SIG-M5 treated with dmso at 0.1 percent for 504 hours (cell line): Measurements from ENCODE around the gene CTSZ.
"Not testable (repeated sequence)": the region's sequence is repeated elsewhere in the genome, so short reads cannot be mapped to it uniquely, and the experiment has no call there.

Experiments
- DNase-seq: peaks from one replicate; lab custom pipeline; 2025; ENCODE audit not compliant: unreplicated experiment; lab: John Stamatoyannopoulos, UW

Gene CTSZ

DNA sequence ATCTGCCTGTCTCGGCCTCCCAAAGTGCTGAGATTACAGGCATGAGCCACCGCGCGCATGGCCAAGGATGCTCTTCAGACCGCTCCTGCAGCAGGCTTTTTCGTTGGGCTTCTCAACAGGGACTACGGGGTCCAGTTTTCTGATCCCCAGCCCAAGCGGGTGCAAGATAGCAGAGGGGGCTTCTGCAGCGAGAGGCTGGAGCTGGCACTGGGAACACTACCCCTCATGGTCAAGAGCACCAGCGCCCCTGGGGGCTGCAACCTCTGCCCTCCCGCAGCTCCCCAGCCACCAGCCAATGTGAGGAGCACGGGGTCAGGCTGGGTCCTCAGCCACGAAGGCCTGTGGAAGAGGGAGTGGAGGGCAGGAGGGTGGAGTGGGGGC lies 6.0 kb downstream of the CTSZ start:
- DNase-seq = no peak

DNA sequence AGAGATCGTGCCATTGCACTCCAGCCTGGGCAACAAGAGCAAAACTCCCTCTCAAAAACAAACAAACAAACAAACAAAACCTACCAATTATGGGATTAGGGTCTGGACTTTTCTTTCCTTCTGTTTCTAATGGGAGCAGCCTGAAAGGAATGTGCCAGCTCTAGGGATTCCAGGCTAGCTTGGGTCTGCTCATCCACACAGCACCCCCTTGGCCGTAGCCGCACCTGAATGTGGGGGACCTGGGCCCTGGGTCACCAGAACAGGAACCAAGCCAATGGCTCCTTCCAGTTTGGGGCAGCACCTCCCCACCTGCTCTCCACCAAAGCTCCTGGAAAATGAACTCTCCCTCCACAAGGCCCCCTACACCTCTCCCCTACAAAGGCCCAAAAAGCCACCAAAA lies 6.7 kb downstream of the CTSZ start:
- DNase-seq = no peak

DNA sequence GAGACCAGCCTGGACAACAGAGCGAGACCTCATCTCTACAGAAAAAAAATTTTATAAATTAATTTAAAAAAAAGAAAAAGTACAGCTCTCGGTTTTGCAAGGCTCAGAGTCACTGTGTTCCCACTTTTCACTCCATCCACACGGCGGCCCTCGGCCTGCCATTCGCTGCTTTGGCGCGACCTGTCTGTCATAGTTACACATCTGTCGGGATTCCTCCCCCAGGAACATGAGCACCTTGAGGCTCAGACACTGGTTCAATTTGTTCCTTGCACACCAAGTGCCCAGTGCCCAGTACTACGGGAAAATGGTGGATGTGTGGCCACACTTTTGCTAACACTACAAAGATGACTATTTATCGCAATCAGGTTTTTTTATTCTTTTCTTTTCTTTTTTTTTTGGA lies 8.4 kb downstream of the CTSZ start:
- DNase-seq = no peak

DNA sequence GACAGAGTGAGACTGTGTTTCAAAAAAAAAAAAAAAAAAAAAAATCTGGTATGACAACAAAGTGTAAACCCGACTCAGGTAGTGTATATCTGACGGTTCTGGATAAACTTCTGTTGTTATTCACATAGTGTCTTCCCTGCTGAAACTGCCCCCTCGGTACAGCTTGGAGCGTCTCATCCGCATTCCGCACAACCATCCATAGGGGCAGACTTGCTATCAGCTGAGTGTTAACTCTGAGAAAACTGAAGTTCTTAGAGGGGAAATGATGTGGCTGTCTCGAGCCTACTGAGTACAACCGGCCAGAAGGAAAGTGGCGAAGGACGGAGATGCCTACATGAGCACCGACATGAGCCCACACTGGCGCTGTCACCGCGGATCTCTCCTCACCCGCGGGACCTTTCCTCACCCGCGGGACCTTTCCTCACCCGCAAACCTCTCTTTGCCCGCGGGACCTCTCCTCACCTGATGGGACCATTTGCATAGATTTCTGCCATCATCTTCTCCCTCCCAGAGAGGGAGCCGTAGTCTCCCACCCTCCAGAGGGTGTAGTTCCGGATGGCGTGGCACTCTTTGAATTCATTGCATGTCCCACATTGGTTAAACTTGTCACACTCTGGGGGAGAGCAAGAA lies 9.8 kb downstream of the CTSZ start:
- no peak for DNase-seq

DNA sequence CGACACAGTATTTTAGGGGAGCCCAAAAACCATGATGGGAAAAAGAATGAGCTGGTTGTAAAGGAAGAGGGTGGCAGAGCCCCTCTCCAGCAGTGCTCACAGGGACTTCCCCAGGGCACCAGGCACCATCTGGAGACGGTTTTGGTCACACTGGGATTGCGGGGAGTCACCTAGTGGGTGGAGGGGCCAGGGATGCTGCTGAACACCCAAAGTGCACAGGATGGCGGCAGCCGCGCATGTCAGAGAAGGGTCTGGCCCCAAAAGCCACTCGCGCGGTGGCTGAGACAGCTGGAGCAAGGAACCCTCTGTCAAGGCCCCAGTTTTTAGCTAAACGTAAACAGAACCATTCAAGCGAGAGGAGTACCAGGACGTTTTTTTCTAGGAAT lies 10.8 kb downstream of the CTSZ start:
- no peak for DNase-seq

DNA sequence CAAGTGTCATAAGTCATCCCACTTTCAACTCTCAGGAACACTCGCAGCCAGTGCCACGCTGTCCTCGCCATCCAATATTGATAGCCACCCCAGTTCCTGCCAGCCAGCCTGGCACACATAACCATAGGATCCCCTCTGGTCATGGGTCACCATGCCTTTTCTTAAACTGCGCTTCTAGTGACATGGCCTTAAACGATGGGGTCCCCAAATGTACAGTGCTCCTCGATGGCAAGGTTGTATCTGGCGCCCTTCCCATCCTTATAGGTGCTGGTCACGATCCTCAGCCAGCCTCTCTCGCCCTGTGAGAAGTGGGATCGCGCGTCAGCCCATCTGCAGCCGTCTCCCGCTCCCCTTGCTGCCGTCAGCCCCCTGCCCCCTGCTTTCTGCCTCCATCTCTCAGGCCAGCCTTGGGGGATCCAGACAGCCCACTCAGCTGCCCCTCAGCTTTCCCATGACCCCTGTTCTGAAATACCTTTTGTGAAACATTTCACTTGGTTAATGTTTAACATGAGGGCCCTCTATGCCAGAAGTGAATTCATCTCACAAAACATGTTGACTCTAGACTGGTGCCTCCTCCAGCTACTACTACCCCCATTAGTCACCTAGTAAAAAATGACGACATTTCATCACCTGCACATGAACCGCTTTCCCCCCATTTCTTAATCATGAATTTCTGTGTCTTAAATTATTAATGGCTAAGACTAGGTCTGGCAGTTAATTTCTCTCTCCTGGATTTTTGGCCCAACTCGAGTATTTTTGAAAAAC lies 11.4 kb downstream of the CTSZ start:
- DNase-seq = no peak

DNA sequence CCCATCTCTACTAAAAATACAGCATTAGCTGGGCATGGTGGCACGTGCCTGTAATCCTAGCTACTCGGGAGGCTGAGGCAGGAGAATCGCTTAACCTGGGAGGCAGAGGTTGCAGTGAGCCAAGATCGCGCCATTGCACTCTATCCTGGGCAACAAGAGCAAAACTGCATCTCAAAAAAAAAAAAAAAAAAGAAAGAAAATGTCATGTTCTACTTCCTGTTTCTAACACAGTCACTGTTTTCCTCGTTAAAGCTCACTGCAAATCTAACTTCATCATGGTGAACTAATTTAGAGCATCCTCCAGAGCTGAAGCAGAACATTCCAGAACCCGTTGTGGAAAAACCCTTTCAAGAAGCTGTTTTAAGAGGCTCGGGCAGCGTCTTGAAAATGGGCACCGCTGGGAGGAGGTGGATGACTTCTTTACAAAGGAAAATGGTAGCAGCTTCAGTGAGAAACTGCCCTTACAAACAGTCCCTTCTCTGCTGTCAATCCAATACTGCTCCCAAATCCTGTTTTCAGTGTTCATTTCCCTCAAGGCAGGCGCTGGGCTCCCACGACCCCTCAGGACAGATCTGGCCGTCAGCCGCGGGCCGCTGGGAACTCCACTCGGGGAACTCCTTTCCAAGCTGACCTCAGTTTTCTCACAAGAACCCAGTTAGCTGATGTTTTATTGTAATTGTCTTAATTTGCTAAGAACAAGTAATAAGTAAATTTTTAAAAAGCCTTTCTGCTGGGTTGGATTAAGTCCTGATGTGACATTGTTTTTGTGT lies 12.5 kb downstream of the CTSZ start:
- no peak for DNase-seq

DNA sequence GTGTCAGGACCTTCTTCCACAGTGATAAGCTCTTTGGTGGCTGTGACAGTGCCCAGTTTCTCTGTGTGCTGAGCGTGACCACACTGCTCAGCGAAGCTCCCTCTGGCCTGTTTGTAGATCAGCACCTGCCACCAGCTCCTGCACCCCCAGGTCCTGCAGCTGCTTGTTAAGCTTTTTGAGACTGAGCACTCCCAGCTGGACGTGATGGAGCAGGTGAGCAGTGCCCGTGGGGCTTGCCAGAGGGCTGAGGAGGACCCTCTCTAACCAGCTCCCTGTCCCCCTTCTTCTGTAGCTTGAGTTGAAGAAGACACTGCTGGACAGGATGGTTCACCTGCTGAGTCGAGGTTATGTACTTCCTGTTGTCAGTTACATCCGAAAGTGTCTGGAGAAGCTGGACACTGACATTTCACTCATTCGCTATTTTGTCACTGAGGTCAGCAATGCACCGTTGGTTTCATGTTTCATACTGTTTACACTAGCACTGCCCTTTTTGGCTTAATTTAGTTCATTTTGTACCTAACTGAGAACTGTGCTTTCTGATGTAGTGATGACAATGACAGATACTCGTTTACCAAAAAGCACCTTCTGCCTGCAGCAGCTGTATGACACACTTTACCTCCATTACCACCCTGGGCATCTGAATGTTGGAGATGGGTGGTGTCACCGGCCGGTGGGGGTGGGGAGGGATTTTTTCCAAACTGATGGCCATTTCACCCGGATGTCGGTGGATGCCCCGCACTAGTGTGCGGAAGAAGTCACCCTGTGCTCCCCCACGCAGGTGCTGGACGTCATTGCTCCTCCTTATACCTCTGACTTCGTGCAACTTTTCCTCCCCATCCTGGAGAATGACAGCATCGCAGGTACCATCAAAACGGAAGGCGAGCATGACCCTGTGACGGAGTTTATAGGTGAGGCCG lies 13.5 kb downstream of the CTSZ start:
- DNase-seq = no peak

DNA sequence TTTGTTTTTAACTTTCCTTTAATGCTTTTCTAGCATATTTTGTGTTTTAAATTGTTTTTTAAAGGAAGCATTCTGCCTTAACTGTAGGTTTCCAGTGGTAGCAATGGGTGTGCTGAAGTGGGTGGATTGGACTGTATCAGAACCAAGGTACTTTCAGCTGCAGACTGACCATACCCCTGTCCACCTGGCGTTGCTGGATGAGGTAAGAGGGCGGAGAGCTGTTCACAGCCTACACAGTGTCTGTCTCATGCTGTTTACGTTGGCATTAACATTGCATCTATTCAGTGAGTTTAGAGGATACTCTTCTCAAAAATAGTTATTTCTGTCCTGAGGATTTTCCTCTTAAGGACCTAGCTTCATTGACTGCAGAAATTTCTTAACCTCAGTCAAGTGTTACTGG lies 14.1 kb downstream of the CTSZ start:
- no peak for DNase-seq

DNA sequence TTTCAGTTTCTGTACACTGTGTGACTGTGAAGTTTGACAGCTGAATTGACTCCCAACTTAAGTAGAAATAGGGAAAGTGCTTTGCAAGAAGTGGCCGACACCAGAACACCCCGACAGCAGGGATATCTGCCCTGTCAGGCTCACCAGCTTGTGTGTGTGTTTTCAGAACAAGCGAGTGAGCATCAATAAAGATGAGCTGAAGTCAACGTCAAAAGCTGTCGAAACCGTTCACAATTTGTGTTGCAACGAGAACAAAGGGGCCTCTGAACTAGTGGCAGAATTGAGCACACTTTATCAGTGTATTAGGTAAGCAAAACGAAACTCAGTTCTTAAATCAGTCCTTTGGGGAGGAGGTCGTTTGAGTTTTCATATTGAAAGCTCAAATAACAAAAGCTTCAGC lies 15.3 kb downstream of the CTSZ start:
- DNase-seq = no peak

DNA sequence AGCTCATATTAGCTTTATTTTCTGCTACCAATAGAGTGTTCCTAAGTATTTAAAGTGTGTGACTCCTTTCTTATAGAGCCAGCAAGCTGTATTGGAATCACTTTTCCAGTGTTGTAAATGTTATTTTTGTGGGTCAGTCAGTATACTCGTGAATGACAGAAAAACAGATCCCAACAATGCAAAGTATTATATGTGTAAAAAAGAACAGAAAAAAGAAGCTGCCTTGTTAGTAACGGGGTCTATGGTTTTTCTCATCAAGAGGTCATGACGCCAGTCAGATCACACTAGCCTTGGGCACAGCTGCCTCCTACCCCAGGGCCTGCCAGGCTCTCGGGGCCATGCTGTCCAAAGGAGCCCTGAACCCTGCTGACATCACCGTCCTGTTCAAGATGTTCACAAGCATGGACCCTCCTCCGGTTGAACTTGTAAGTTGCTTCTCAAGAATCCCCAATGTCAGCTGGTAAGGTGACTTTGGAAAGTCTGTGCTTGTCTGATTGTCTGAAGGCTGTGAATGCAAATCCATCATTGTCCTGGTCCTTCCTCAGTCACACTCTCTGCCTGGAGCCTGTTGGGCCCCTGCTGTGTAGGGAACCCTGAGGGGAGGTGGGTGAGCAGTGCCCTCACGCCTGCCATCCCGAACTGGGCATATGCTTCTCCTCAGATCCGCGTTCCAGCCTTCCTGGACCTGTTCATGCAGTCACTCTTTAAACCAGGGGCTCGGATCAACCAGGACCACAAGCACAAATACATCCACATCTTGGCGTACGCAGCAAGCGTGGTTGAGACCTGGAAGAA lies 16.2 kb downstream of the CTSZ start:
- DNase-seq = no peak

DNA sequence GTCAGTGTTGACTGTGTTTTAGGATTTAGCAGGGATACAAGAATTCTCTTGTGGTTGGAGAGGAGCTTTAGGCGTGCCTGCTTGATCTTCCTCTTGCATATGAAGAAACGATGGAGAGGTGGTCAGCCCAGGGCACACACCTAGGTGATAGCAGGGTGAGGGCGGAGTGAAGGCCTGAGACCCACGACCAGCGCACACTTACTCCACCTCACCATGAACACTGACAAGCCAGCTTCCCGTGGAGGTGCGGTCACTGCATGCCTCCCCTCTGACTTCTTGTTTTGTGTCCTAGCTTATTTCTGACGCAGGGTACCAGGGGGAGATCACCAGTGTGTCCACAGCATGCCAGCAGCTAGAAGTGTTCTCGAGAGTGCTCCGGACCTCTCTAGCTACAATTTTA lies 17.9 kb downstream of the CTSZ start:
- DNase-seq = no peak

DNA sequence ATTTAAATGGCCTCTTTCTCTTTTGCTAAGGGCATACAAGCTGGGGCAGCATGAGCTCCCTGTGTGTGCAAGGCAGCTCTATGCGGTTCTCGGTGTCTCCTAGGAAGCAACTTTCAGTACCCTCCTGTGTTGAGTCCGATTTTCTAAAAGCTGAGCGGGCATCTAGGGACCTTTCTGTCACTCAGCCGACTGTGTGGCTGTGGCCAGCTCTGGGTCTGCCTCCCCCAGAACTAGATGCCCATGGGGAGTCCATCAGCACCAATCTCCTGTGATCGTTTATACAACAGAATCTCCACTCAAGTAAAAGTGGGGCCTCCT lies 18.5 kb downstream of the CTSZ start:
- no peak for DNase-seq

DNA sequence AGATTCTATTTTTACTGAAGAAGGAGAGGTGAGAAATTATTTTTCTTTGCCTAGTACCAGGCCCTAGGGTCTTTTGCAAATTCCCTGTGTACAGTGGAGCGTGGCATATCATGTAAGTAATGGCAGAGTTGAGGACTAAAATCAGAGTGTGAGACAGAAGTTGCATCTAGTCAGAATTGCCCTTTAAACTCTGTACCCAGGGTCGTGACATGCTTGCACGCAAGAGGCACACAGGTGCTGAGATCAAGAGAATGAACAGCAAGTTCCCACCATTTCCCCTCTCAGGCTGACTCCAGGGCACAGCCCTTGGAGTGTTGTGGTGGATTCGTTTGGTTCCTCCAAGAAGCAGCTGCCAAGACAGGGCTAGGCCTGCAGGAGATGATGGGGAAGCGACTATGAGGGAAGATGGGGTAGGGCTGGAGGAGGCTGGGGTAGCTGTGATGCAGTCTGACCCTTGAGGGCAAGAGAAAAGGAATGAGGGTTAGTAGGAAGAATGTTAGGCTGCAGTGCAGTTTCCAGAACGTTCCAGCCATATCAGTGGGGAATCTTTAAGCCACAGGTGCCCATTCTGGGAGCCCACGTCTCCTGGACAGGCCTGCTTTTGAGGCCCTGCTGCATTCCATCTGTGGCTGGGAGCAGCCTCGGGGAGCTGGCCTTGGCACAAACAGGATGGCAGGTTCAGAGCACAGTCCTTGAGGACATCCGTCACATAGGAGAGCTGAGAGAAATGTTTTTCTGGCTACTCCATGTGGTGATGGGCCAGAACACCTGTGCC lies 19.1 kb downstream of the CTSZ start:
- no peak for DNase-seq

DNA sequence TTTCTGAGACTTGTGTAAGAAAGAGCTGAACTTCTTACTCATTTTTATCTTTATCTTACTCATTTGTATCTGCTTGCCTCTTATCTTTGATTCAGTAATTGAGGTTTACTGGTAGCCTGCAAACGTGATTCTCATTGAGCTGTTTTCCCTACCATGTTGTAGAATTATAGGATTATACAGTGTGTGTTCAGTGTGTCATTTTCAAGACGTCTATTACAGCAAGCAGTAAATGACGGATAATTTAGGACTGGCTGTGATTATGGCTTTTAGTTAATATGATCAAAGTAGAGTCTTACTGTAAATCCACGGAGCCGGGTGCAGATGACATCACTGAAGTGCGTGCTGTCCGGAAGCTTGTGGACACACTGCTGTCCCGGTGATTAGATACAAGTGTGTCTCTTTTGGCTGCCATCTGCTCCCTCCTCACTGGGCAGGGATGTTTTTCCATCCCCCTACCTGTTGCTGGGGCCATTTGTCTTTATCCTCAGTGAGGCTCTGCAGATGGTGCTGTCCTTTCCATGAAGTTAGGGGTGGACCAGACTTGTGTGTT lies 20.0 kb downstream of the CTSZ start:
- no peak for DNase-seq

DNA sequence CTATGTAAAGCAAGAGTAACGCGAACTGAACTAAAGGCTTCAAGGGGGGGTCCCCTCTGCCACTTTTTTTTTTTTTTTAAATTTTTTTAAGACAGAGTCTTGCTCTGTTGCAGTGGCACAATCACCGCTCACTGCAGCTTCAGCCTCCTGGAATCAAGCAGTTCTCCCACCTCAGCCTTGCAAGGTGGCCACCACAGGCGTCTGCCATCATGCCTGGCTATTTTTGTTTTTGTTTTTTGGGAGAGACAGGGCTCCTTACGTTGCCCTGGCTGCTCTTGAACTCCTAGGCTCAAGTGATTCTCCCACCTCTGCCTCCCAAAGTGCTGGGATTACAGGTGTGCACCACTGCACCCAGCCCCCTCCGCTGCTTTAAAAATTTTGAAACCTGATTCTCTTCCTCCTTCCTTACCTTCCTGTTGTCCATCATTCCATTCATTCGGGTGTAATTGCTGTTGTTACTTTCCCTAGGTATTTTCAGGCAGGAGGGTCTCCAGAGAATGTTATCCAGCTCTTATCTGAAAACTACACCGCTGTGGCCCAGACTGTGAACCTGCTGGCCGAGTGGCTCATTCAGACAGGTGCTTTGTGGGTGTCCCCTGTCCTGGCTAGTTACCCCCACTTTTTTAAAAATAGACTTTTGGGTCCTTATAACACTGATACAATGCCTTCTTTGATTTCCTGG lies 20.6 kb downstream of the CTSZ start:
- DNase-seq = no peak

DNA sequence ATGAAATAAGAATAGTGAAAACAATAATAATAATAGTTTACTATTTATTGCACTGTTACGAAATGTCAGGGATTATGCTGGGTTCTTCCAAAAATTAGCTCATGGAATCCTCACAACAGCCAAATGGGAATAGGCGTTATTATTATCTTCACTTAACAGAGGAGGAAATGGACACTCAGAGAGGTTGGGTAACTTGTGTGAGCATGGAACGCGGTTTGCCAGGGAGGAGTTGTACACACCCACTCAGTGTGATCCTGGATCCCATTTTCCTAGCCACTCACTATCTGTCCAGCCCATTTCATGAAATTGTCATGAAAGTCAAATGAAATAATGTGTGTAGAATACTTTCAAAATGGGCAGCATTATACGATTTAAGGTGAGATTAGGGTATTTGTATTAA lies 21.4 kb downstream of the CTSZ start:
- no peak for DNase-seq

DNA sequence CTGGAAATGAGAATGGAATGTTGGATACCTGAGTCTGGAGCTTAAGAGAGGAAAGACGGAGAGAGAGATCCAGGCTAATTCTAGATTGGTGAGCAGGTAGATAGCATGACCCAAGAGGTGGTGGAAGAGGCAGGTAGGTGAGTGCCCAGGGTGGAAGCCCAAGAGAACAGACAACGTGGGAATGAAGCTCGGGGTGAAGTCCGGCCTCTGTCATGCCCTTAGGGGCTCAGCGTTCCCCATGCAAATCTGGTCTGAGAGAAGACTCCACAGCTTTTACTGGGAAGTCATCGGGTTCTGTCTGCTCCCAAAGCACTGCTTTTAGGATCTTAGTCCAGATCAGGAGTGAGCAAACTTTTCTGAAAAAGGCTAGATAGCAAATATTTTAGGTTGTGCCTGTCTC lies 22.4 kb downstream of the CTSZ start:
- no peak for DNase-seq

DNA sequence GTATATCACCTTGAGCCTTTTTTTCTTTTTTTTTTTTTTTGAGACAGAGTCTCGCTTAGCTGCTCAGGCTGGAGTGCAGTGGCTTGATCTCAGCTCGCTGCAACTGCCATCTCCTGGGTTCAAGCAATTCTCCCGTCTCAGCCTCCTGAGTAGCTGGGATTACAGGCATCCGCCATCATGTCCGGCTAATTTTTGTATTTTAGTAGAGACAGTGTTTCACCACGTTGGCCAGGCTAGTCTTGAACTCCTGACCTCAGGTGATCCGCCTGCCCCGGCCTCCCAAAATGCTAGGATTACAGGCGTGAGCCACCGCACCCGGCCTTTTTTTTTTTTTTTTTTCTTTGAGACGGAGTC lies 24.0 kb downstream of the CTSZ start:
- DNase-seq = not testable (repeated sequence)
